GM19351 (cell line): ENCODE measurements around the gene STAT5B.
"Not testable (repeated sequence)": the region's sequence is repeated elsewhere in the genome, so short reads cannot be mapped to it uniquely, and the experiment has no call there.

ENCODE experiments used
- ATAC-seq: cut with Tn5 transposase; IDR thresholded peaks from one replicate; pipeline ENCODE4 v1.9.1; 2021; ENCODE audit warnings: mild to moderate bottlenecking, moderate library complexity; ENCODE audit not compliant: unreplicated experiment

STAT5B gene

DNA sequence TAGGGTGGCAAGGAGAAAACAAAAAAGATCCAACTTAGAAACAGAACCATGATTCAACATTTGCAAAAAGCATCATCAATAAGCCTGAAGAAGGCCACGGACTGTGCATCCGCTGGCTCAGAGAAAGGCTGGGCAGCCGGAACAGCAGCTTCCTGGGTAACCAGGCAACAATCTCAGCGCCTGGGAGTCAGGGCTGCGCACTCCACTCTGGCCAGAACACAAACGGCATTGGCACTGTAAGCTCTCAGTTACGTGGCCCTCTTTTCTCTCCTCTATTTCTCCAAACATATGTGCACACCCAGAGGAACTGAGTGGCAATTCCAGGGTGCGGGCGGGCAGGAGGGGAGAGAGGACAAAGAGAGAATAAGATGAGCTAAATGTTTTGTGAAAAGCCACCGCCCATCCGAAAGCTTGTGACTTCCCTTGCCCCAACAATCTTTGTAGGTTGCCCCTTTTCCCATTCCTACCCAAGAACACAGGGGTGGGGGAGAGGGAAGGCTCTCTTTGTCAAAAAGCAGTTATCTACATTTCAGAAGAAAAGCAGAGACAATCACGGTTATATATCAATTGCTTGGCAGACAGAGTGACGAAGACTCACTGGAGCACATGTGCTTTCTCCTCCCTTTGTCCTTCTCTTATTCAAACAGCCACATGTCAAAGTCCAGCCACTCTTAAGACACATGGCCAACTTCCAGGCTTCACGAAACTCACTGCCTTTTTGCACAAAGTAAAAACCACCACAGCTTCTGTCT is 75.3 kb downstream of the STAT5B start:
- ATAC-seq, result no peak

GRCh38 chr17:42199416-42200011 is 76.7 kb downstream of the STAT5B start:
- ATAC-seq, result no peak

- ATAC-seq, result no peak
These were observed 77.3 kb downstream of the STAT5B start for GRCh38 chr17:42198897-42199296.

DNA sequence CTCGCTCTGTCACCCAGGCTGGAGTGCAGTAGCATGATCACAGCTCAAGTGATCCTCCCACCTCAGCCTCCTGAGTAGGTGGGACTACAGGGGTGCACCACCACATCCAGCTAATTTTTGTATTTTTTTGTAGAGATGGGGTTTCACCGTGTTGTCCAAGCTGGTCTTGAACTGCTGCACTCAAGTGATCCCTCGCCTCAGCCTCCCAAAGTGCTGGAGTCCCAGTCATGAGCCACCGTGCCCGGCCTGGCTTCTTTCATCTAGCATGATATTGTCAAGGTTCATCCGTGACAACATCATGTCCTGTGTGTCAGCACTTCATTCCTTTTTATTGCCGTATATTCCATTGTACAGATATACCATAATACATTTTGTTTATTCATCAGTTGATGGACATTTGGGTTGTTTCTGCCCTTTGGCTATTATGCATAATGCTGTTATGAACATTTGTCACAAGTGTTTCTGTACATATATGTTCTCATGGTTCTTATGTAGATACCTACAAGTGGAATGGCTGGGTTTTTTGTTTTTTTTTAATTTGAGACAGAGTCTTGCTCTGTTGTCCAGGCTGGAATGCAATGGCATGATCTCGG is 78.5 kb downstream of the STAT5B start:
- ATAC-seq, result no peak

- ATAC-seq, result peak; percentile 83
These were observed 82.0 kb downstream of the STAT5B start, which contains the start of gene GHDC for GRCh38 chr17:42193969-42194899. TSS of gene GHDC (minus strand) at chr17:42194494. CDS start at chr17:42193581, 913 bp downstream.

GRCh38 chr17:42193216-42193968 is 82.8 kb downstream of the STAT5B start:
- no peak for ATAC-seq

- no peak for ATAC-seq
These were observed 83.7 kb downstream of the STAT5B start for GRCh38 chr17:42192189-42193126.

GRCh38 chr17:42191275-42191608 is 84.9 kb downstream of the STAT5B start:
- no peak for ATAC-seq

- no peak for ATAC-seq
These were observed 85.5 kb downstream of the STAT5B start for GRCh38 chr17:42190491-42191274.

- no peak for ATAC-seq
These were observed 86.6 kb downstream of the STAT5B start for GRCh38 chr17:42189651-42189965.

DNA sequence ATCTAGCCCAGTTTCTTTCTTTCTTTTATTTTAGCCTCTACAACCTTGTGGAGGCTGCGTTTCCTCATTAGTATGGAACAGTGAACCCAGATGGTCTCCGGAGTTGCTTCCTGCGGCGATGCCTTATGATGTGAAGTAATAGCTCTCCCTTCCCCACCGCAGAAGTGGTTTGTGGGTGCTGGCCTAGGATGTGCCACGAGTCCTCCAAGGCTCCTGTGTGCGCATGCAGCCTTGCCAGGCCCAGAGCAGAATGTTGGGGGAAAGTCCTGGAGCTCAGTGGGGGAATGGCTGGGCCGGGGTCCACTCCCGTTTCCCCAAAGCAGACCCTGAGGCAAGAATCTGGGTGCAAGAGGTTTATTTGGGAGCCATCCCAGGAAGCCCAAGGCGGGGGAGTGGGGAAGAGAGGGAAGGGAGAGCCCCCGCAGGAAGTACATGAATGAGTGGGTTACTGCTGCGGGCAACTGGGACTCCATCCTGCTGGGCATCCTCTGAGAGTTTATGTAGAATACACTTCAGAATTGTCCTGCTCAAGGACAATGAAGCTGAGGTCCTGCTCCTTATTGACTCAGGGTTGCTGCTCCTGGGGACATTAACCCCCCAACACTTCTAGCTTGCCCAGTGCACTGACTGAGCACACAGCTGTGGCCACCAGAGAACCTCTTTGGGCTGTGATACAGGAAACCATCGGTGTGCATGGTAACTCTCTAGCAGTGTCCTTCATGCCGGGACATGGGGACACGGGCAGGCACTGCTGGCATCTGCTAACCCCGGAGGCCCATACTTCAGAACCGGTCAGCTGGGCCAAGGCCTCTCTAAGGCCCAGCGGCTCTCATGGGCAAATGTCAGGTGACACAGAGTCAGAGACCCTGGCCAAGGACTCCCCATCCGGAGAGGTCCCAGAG is 87.2 kb downstream of the STAT5B start:
- ATAC-seq, result no peak

- no peak for ATAC-seq
These were observed 88.4 kb downstream of the STAT5B start for GRCh38 chr17:42187833-42188232.

DNA sequence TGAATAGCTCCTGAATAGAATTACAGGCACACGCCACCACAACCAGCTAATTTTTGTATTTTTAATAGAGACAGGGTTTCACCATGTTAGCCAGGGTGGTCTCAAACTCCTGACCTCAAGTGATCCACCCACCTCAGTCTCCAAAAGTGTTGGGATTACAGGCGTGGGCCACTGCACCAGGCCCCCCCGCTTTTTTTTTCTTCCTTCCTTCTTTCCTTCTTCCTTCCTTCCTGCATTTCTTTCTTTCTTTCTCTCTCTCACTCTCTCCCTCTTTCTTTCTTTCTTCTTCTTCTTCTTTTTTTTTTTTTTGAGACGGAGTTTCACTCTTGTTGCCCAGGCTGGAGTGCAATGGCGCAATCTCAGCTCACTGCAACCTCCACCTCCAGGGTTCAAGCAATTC is 90.0 kb downstream of the STAT5B start:
- not testable (repeated sequence) for ATAC-seq

DNA sequence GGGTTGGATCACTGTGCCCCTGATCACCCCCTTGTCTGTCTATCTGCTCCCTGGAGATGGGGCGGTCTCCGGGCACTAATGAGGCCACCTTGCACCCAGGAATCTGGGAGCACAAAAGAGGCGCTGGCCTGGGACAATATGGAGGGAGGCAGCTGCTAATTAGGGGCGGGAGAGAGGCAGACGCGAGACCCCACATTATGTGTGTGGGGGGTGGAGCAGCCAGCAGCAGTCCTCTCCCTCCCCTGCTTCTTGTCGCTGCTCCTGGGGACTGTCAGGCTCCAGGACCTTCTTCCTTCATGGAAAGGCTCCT is 90.6 kb downstream of the STAT5B start:
- ATAC-seq, result no peak

DNA sequence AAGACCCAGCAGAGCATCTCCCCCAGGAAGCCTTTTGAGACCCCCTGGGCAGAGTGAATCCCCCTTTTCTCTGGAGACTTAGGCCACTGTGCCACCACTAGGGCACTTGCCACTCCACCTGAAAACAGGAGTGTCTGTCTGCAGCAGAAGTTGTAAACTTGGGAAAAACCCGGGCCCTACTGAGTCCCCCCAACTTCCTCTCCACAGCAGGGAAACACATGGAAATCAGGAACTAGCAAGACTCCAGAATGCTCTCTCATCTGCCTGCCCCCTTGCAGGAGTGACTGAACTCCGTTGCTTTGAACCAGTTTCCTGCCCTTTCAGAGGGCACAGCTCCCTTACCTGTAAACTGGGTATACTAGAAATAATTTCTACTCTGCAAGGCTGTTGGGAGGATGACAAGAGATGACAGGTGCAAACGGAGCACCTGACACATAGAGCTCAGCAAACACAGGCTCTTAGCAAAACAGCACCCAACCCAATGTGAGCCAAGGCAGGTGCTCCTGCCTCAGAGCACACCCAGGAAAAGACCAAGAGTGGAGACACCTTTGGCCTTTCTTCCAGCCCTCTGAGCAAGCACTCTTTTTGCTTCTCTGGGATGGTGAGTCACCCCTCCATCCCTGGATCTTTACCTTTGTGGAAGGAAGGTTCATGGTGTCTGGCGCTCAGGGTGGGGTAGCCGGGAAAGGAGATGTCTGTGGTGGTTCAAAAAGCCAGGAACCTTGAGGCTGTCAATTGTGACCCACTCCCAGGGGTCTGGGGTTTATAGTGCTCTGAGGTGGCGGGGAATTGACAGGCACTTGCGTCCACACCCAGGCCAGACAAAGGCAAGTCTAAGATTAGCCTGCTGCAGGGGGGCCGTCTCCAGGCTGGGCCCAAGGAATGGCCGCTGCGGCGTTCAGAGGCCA is 91.2 kb downstream of the STAT5B start, which contains the start of gene HCRT:
HCRT (minus strand) TSS at position 740 of the 908 bp plus-strand sequence; CDS start at position 653, 87 bp downstream.
- ATAC-seq, result no peak
